ENCODE results near the gene RNF182.

- TF ChIP-seq CTCF (IDR thresholded peaks at IDR 0.05; ENCODE audit: insufficient read depth, low read length) (no peak), SPI1 (IDR thresholded peaks at IDR 0.05; ENCODE audit: borderline replicate concordance, low read depth) (no peak), GABPA (IDR thresholded peaks at IDR 0.05; ENCODE audit: low read depth) (no peak)
These were observed 92.3 kb downstream of the RNF182 start for GRCh38 chr6:14016935-14017625.
